NCI-H1105 treated with DMSO at 0.1 percent for 48 hours (cell line): ENCODE measurements around the gene MSMB.
"Not testable (repeated sequence)": the region's sequence is repeated elsewhere in the genome, so short reads cannot be mapped to it uniquely, and the experiment has no call there.

ENCODE experiments used
- DNase-seq: peaks from one replicate; lab custom pipeline; 2025; lab: John Stamatoyannopoulos, UW

Gene MSMB, protein sequence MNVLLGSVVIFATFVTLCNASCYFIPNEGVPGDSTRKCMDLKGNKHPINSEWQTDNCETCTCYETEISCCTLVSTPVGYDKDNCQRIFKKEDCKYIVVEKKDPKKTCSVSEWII

GRCh38 chr10:46046261-46046660 is at the start of gene MSMB:
Gene MSMB (minus strand): TSS chr10:46046269. CDS start chr10:46046237, 32 bp downstream.
- DNase-seq = no peak

DNA sequence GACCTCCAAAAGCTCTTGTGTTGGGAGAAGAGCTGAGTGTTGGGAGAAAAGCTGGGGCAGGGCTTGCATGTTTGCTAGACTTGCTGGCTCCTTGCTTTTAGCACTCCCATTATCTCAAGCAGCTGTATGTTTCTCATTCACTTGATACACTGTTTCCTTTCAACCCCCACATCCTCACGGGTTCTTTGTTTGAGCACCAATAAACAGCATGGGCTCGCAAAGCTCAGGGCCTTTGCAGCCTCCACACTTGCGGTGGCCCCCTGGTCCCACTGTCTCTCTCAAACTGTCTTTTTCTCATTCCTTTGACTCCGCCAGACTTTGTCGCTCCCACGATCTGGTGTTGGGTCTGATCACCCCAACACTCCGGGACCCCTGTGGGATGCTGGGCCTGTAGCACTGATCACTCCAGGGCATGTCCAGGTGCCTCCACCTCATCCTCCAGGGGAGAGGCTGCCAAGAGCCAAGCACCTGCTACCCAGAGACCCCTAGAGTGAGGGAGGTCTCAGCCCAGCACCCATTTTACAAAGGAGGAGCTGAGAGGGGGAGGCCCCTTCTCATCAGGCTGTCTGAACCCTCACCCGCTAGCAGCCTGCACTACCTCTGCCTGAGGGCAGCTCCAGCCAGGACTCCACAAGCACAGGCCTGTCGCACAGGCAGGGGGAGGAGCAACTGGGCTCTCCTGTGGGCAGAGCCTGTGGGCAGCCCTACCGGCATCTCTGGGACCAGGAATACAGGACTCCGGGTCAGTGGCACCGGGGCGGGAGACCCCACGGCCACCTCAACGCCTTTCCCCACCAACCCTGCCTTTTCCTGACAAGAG is 49.1 kb upstream of the MSMB start:
- DNase-seq = no peak

DNA sequence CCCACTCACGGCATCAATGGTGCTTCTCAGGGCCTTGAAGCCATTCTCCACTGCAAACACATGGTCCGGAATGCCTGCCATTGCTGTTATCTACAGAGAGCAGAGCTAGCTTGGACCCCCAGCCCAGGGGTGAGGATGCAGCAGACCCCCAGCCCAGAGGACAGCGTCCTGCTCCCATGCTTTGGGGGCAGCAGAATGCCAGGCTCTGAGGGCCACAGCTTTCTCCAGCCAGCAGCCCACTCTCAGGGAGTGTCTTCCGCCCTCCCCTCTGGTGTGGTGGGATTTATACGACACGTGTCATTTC is 48.1 kb upstream of the MSMB start:
- DNase-seq = no peak

DNA sequence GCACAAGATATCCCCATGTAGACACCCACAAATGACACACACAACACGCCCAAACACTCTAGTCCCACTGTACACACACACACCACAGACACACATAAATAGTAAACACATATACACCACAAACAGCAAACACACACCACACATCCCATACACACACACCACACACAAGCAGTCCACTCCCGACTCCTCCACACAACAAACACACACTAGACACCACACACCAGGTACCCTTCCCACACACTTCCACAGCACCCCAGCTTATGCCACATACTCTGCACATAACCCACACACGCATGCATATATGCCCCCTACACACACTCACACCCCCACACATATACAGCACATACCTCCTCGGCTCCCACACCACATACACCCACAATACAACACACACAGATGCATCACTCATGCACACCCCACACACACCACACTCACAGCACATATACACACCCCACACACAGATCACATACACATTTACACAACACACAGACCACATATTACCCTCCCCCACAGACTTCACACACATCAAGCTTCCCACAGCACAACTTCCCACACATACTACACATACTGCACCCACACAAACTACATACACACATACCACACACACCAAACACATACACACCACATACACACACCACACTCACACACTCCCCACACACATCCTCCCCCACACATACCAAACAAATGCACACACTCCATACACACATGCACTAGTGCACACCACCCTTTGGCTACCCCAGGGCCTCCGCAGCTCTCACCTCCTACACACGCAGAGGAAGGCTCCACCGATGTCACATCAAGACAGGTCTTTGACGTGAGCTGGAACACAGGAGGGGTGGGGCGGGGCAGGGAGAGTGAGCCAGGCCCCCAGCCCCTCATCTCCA is 47.5 kb upstream of the MSMB start:
- DNase-seq = not testable (repeated sequence)

GRCh38 chr10:46092524-46093081 is 46.5 kb upstream of the MSMB start:
- DNase-seq = no peak

- DNase-seq = no peak
These were observed 45.9 kb upstream of the MSMB start for GRCh38 chr10:46091828-46092523.

DNA sequence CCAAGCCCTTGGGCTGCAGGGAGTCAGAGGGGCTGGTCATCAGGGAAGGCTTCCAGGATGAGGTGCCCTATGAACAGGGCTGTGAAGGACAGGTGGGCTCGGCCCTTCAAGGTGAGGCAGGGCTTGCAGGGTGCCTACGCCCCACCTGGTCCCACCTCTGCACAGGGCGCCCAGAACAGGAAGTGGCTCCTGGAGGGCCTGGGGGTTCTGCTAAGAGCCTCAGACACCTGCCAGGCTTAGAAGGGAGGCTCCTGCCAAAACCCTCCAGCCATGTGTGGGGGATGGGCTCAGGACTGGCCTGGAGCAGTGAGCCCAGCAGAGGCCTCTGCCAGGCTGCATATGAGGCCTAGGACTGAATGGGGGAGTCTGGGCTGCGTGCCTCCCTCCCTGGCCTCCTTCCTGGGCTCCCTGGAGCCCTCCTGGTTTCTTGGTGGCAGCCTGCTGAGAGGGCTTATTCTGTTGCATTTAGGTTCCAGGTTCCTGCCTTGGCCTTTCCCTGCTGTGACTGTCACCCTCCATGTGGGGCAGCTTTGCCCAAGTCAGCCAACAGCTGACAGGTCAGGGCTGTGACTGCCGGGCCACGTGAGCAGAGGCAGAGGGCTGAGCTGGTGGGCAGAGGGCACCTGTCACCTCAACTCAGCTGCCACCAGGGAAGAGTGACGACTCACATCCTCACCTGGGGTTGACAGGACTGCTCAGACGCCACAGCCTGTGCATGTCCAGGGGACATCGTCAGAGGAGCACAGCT is 45.2 kb upstream of the MSMB start:
- no peak for DNase-seq

DNA sequence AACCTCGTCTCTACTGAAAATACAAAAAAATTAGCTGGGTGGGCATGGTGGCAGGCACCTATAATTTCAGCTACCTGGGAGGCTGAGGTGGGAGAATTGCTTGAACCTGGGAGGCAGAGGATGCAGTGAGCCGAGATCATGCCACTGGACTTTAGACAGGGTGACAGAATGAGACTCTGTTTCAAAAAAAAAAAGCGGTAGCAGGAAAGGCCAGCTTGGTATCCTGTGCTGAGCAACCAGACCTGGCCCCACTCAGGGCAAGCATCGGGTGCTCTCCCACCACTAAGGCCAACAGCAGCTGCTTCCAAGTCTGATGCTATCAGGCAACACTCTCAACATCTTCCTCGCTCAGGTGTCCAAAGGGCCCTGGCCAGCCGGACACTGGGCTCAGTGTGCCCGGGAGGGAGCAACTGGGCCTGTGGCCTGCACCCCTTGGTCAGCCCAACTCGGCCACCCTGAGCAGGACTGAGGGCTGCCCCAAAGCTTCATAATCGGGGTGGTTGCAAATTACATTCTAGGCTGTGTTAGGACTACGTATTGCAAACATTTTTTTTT is 44.3 kb upstream of the MSMB start:
- no peak for DNase-seq

GRCh38 chr10:46087381-46087780 is 41.3 kb upstream of the MSMB start:
- DNase-seq = not testable (repeated sequence)

GRCh38 chr10:46084321-46085165 is 38.5 kb upstream of the MSMB start:
- DNase-seq = no peak

DNA sequence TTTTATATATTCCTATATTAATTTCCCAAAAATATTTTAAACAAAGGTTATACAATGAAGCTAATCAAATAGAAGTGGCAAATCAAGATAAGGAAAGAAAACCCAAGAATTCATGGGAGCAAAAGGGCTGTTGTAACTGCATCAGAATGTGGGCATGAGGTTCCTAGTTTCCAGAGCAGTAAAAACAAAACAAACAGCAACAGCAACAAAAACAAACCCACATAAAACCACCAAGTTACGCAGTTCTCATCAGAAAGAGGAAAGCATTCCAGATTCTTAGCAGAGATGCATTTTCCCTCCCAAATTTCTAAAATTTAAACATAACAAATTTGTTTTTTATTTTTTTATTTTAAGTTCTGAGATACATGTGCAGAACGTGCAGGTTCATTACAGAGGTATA is 34.8 kb upstream of the MSMB start:
- DNase-seq = no peak

DNA sequence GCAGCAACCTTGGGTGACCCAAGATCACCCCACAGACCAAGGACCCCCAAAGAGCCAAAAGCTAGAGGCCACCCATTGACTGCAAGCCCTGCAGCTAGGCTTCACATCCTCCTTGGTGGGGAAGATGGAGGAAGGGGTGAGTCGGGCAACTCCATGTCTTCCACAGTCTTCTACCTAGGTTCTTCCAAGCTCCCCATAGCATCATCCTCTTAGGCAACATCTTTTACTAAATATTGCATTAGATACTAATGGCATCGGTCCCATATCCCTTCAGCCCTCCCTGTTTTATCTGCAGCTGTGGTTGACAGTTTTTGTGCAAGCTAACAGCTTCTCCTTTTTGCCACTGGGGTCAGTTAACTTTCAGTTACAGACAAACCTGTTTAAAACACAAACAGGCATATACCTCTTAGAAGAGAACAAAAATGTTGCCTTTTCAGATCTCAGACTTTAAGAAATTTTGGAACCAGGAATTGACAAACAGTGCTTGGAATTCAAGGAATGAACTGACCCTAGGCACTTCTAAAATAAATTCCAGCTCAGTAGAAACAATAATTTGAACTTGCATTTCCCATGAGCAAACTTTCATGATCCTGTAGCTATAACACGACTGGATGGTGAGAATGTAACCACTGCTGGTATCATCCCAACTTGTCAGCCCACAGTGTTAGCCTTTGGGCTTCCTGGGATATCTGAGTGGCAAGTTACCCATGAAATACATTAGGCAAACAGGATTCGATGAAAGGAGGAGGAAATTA is 33.9 kb upstream of the MSMB start:
- DNase-seq = no peak

DNA sequence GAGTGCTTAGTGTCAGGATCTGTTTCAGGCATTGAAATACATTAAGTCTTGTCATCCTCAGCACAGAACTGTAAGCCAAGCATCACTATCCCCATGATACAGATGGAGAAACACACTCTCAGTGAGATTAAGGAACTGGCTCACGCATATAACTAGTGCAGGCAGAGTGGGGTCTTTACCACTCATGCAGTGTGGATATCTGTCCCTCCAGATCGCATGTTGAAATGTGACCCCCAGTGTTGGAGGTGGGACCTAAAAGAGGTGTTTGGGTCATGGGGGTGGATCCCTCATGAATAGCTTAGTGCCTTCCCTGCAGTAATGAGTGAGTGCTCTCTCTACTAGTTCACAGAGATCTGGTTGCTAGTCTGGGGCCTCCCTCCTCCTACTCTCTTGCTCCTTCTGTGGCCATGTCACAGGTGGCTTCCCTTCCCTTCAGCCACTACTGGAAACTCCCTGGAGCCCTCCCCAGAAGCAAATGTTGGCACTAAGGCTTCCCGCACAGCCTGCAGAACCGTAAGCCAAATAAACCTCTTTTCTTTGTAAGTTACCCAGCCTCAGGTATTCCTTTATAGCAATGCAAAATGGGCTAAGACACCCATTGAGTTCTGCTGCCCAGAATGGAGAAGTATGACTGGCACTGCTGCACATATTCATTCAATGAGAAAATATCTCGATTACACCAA is 31.8 kb upstream of the MSMB start:
- no peak for DNase-seq

- no peak for DNase-seq
These were observed 31.1 kb upstream of the MSMB start for GRCh38 chr10:46077141-46077554.

DNA sequence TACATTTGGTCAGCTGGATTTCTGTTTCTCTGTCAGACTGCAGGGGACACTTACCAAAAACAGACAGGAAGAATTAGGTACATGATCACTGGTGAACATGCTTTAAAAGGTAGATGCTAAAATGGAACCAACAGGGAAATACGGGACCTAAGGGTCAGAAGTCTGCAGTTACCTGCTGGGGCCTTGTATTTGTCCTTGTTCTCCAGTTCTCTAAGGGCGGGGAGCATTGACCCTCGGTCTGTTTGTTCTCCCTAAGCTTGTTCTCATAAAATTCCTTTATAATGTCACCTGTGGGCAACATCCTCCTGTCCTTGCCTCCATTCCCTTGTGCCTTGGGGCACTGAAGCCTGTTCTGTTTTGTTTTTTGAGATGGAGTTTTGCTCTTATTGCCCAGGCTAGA is 29.8 kb upstream of the MSMB start:
- DNase-seq = no peak

DNA sequence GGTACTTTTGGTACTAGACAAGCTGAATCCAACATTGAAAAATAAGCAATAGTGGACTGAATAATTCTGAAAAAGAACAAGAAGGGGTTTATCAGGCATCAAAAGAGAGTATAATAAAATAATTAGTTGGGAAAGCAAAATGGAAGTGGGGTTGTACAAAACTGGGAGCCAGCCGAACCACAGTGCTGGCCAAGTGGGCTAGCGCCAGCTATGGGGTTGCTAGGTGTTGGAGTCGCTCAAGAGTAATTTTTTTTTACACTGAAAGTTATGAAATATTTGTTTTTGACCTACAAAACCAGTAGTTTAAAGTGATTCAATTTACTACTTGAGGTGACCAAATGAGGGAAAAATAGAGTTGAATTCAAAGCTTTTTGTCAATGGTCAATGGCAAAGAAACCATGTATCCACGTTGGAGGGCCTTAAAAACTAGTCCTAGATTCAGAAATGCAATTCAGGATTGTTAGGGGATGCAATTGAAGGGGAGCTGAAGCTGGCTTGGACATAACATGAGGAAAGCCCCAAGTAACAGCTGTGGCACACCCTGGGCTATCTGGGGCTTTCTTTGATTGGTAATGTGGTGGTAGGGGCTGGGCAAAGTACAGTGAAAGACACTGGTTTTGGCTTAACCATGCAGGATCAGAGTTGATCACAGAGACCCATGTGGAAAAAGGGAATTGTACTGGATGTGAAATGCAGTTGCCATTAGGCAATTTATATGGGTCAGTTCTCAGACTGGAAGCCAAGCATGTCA is 28.3 kb upstream of the MSMB start:
- DNase-seq = no peak

DNA sequence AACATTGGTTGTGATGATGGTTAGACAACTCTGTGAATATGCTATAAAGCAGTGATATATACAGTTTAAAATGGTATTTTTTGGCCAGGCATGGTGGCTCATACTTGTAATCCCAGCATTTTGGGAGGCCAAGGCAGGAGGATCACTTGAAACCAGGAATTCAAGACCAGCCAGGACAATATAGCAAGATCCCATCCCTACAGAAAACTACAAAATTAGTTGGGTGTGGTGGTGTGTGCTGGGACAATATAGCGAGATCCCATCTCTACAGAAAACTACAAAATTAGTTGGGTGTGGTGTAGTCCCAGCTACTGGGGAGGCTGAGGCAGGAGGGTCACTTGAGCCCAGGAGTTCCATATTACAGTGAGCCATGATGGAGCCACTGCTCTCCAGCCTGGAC is 27.5 kb upstream of the MSMB start:
- DNase-seq = no peak

DNA sequence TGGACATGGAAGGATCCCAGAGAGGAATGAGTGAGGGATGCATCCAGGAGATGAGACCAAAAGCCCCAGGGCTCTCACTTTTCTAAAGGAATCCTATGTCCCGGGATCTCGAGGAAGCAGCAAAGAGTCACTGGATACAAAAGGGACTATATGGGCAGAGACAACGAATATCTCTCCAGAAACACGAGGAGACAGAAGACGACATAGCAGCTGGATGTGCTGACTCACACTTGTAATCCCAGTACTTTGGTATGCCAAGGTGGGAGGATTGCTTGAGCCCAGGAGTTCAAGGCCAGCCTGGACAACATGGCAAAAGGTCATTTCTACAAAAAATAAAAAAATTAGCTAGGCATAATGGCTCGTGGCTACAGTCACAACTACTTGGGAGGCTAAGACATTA is 24.7 kb upstream of the MSMB start:
- DNase-seq = no peak
